PC-9 (cell line): ENCODE data around the gene LIPN.

ENCODE experiments used
- EZH2 ChIP-seq: fragments of 200-600 bp; sonication (generic); IDR thresholded peaks from 2 replicates; pipeline ENCODE4 v1.8.0; 2017; ENCODE audit warnings: antibody characterized with exemption, low read depth
- TF ChIP-seq, protein P1 (sequence below): fragments of 200-600 bp; sonication (generic); conservative IDR thresholded peaks from 2 replicates; pipeline ENCODE4 v1.6.1; 2017; ENCODE audit warnings: mixed run types, antibody characterized with exemption, mild to moderate bottlenecking, moderate library complexity

DNA sequence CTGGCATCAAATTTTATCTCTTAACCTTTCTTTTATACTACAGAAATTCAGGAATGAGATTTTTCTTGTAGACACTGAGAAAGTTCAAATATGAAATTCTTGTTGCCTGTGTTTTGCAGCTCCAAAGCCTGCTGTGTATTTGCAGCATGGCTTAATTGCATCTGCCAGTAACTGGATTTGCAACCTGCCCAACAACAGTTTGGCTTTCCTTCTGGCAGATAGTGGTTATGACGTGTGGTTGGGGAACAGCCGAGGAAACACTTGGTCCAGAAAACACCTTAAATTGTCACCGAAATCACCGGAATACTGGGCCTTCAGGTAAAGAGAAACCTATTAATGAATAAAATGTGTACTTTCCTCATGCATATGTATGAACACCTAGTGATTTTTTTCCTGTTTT is 29.0 kb upstream of the LIPN start:
- TF ChIP-seq, protein P1, sequence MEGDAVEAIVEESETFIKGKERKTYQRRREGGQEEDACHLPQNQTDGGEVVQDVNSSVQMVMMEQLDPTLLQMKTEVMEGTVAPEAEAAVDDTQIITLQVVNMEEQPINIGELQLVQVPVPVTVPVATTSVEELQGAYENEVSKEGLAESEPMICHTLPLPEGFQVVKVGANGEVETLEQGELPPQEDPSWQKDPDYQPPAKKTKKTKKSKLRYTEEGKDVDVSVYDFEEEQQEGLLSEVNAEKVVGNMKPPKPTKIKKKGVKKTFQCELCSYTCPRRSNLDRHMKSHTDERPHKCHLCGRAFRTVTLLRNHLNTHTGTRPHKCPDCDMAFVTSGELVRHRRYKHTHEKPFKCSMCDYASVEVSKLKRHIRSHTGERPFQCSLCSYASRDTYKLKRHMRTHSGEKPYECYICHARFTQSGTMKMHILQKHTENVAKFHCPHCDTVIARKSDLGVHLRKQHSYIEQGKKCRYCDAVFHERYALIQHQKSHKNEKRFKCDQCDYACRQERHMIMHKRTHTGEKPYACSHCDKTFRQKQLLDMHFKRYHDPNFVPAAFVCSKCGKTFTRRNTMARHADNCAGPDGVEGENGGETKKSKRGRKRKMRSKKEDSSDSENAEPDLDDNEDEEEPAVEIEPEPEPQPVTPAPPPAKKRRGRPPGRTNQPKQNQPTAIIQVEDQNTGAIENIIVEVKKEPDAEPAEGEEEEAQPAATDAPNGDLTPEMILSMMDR: no peak
- no peak for TF ChIP-seq EZH2
